OCI-LY7 (cell line): ENCODE measurements around the gene TMEM218. TPM values are rescaled to one million over a fixed set of nuclear protein-coding genes. Genes with fewer than 3 reads are reported as not detected.

Experiments used
- BruUV-seq: library from RNA; stranded (reverse); fragments of 400-500 nt; replicated peaks from 2 replicates; lab custom pipeline; 2021; lab: Mats Ljungman, UMichigan
- CTCF ChIA-PET: fragments of 300-600 bp; sonication (Branson Sonifier 250); formaldehyde crosslinking; loops from one replicate; lab custom pipeline; 2022; ENCODE audit warnings: antibody characterized with exemption; ENCODE audit not compliant: unreplicated experiment; lab: Charles Lee
- POLR2A ChIA-PET: fragments of 300-600 bp; sonication (Branson Sonifier 250); formaldehyde crosslinking; loops from one replicate; lab custom pipeline; 2022; ENCODE audit warnings: antibody characterized with exemption; lab: Charles Lee
- DNase-seq: peaks from one replicate; pipeline ENCODE4 v3.0.0-alpha.2; 2015; ENCODE audit warnings: low spot score
- H2AFZ ChIP-seq: fragments of 200-600 bp; sonication (generic), shearing (Covaris generic); 2 replicates; pipeline ENCODE4 v1.6.1; 2014; ENCODE audit warnings: mild to moderate bottlenecking, antibody characterized with exemption, low read length, moderate library complexity
- H3K27ac ChIP-seq: fragments of 200-600 bp; sonication (generic); 2 replicates; pipeline ENCODE4 v1.5.1; 2014; ENCODE audit warnings: mixed run types, low read depth, mild to moderate bottlenecking, moderate library complexity, low read length, inconsistent platforms; ENCODE audit not compliant: poor library complexity, severe bottlenecking
- H3K36me3 ChIP-seq: fragments of 200-600 bp; sonication (generic); 2 replicates; pipeline ENCODE4 v1.6.1; 2014; ENCODE audit warnings: mild to moderate bottlenecking, antibody characterized with exemption, low read length, moderate library complexity, mixed read lengths; ENCODE audit not compliant: insufficient read depth
- H3K4me1 ChIP-seq: fragments of 200-600 bp; sonication (generic); 2 replicates; pipeline ENCODE4 v1.5.1; 2014; ENCODE audit warnings: mild to moderate bottlenecking, low read length; ENCODE audit not compliant: insufficient read depth, poor library complexity, severe bottlenecking
- H3K4me2 ChIP-seq: fragments of 200-600 bp; sonication (generic); 2 replicates; pipeline ENCODE4 v1.6.1; 2014; ENCODE audit warnings: mild to moderate bottlenecking, low read length
- H3K4me3 ChIP-seq: fragments of 200-600 bp; sonication (generic); 2 replicates; pipeline ENCODE4 v1.5.1; 2014; ENCODE audit warnings: mild to moderate bottlenecking, low read depth, low read length; ENCODE audit not compliant: poor library complexity, severe bottlenecking
- H3K79me2 ChIP-seq: fragments of 200-600 bp; sonication (generic); 2 replicates; pipeline ENCODE4 v1.6.1; 2016; ENCODE audit warnings: low read depth, mild to moderate bottlenecking, low read length, moderate library complexity, mixed read lengths; ENCODE audit not compliant: insufficient read depth
- H3K9me2 ChIP-seq: fragments of 200-600 bp; sonication (generic); 2 replicates; pipeline ENCODE4 v1.6.1; 2016; ENCODE audit warnings: mild to moderate bottlenecking, low read length, mixed read lengths; ENCODE audit not compliant: insufficient read depth
- H3K9me3 ChIP-seq: fragments of 200-600 bp; sonication (generic); 2 replicates; pipeline ENCODE4 v1.6.1; 2014; ENCODE audit warnings: mild to moderate bottlenecking, mixed run types, low read length, mixed read lengths
- H4K20me1 ChIP-seq: fragments of 200-600 bp; sonication (generic); 2 replicates; pipeline ENCODE4 v1.6.1; 2014; ENCODE audit warnings: mild to moderate bottlenecking, antibody characterized with exemption, low read length, moderate library complexity, mixed read lengths; ENCODE audit not compliant: insufficient read depth
- EZH2phosphoT487 ChIP-seq: fragments of 200-600 bp; sonication (generic); IDR thresholded peaks from 2 replicates; pipeline ENCODE4 v1.6.1; 2018; ENCODE audit warnings: low read depth, borderline replicate concordance, mild to moderate bottlenecking, mixed run types, antibody characterized with exemption, low read length, moderate library complexity, mixed read lengths
- intact Hi-C: fragments of 100-400 bp; cut with micrococcal nuclease; formaldehyde crosslinking; loops from one replicate; pipeline ENCODE4 v1.10.0; 2022; ENCODE audit not compliant: unreplicated experiment
- total RNA-seq, 2 experiments: library from RNA; depleted of rRNA in 1 of 2; stranded (reverse); fragments of >200 nt in 1 of 2; shearing (Covaris generic) in 1 of 2; gene quantifications; 2 replicates each; pipeline ENCODE4 v1.2.3, GENCODE V29; 2014 to 2022
- TF ChIP-seq, protein P1 (sequence below): fragments of 200-600 bp; sonication (generic); conservative IDR thresholded peaks from 2 replicates; pipeline ENCODE4 v1.5.1; 2014; ENCODE audit warnings: mild to moderate bottlenecking, antibody characterized with exemption, low read length, moderate library complexity, mixed read lengths

TMEM218 gene
- total RNA-seq, 2 experiments from 2014 or later, result 24.4 to 28.1 TPM

DNA sequence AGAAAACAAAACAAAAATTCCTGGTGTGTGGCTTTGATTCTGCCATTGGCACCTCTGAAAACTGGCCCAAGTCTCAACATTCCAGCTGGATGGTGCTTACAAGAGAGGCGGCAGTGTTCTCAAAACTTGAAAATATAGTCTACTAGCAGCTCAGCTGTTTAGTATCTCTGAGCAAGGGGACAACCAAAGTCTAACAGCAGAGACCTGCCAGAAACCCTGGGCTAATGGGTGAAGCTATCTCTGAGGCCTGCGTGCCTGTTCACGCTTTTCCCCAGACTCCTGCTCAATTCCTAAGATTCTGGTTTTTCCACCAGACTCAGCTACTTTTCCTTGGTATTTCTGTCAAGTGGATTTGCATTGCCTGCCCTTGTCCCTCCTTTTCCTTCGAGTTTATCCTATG, 17.9 kb downstream of the TMEM218 start:
- Histone ChIP-seq H4K20me1 (no peaks in the 10 kb centered on the region), H3K9me3 (no peaks in the 10 kb centered on the region), H3K4me2 (no peak overlapping the region), H3K9me2 (no peaks in the 10 kb centered on the region), H3K36me3 (peaks cover 18% of the 10 kb centered on the region; the same call in 1 of the 2 replicates), H2AFZ (no peak overlapping the region), H3K4me3 (no peak overlapping the region), H3K27ac (no peak overlapping the region), H3K4me1 (no peaks in the 10 kb centered on the region), H3K79me2 (no peaks in the 10 kb centered on the region)
- TF ChIP-seq EZH2phosphoT487, result no peak
- TF ChIP-seq, protein P1, sequence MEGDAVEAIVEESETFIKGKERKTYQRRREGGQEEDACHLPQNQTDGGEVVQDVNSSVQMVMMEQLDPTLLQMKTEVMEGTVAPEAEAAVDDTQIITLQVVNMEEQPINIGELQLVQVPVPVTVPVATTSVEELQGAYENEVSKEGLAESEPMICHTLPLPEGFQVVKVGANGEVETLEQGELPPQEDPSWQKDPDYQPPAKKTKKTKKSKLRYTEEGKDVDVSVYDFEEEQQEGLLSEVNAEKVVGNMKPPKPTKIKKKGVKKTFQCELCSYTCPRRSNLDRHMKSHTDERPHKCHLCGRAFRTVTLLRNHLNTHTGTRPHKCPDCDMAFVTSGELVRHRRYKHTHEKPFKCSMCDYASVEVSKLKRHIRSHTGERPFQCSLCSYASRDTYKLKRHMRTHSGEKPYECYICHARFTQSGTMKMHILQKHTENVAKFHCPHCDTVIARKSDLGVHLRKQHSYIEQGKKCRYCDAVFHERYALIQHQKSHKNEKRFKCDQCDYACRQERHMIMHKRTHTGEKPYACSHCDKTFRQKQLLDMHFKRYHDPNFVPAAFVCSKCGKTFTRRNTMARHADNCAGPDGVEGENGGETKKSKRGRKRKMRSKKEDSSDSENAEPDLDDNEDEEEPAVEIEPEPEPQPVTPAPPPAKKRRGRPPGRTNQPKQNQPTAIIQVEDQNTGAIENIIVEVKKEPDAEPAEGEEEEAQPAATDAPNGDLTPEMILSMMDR, result no peak
- no peak for DNase-seq
- no TSS peak for BruUV-seq
- ChIA-PET POLR2A (interaction anchor here (0.7 kb wide), 1 partner anchor 260 kb away, joined by 4 read pairs; no protein-coding TSS in a partner anchor), CTCF (no interaction called here)
- intact Hi-C loops, result no loop called here

DNA sequence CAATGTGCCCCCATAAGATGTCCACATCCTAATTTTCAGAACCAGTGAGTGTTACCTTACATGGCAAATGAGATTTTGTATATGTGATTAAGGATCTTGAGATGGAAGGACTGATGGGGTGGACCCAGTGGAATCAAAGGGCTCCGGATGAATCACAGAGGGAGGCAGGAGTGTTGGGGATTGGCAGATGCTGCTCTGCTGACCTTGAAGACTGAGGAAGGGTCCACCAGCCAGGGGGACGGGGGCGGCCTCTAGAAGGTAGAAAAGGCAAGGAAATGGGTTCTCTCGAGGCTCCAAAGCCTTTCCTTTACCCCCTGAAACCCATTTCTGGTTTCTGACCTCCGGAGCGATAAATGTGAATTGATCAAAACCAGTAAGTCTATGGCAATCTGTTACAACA, 18.8 kb downstream of the TMEM218 start:
- intact Hi-C loops, result no loop called here
- H3K9me3 ChIP-seq, result no peaks in the 10 kb centered on the region
- DNase-seq, result no peak
- TF ChIP-seq EZH2phosphoT487, result no peak
- TF ChIP-seq, protein P1, result no peak
- ChIA-PET CTCF (interaction anchor here (0.6 kb wide), 1 partner anchor 22 kb away, joined by 3 read pairs; no protein-coding TSS in a partner anchor), POLR2A (interaction anchor here (0.6 to 1.1 kb wide), 3 partner anchors 13 to 610 kb away, joined by 3 to 4 read pairs (median 4); no protein-coding TSS in a partner anchor)
- H3K9me2 ChIP-seq, result no peaks in the 10 kb centered on the region
- H3K79me2 ChIP-seq, result no peaks in the 10 kb centered on the region
- no peak overlapping the region for H3K4me3 ChIP-seq
- no peak overlapping the region for H3K27ac ChIP-seq
- peaks cover 17% of the 10 kb centered on the region; the same call in 1 of the 2 replicates for H3K36me3 ChIP-seq
- H3K4me2 ChIP-seq, result no peak overlapping the region
- H3K4me1 ChIP-seq, result no peaks in the 10 kb centered on the region
- BruUV-seq, result no TSS peak
- H4K20me1 ChIP-seq, result no peaks in the 10 kb centered on the region
- no peak overlapping the region for H2AFZ ChIP-seq

DNA sequence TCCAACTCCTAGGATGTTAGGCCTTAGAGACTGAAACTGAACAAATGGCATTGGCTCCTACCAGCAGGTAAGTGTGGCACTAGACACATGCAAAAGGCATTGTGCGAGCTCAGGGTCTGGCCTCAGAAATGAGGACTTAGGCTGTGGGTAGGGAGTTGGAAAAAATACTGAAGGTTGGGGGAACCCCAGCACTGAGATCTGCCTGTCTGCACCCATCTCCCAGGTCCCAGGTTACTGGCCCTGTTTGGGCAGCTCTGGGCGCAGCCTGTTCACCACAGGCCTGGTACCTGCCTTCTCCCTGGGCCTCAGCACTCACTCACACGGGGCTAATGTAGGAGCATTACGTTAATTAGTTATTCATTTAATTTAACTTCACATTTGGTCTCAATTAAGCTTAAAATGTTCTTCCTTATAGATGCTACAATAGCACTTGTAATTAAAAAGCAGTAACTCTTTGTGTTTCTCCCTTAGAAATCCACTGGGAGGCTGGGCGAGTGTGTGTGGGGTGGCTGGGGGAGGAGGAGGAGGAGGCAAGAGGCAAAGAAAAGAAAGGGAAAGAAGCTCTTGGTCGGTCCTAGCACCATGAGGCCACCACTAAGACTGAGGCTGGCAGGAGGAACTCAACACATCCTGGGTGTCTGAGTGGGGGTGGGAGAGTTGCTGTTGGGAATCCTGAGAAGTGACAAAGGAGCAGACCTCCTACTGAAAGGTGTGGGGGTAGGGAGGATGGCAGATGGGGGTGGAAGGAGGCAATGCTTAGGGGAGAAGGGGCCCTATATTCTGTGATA, 19.4 kb downstream of the TMEM218 start:
- Histone ChIP-seq H2AFZ (no peak overlapping the region; the same call in 1 of the 2 replicates), H3K27ac (no peak overlapping the region), H3K4me2 (no peak overlapping the region), H3K9me3 (no peaks in the 10 kb centered on the region), H3K36me3 (peaks cover 11% of the 10 kb centered on the region; the same call in 1 of the 2 replicates), H3K4me3 (no peak overlapping the region), H3K79me2 (no peaks in the 10 kb centered on the region), H4K20me1 (no peaks in the 10 kb centered on the region), H3K9me2 (no peaks in the 10 kb centered on the region), H3K4me1 (no peaks in the 10 kb centered on the region)
- ChIA-PET CTCF (interaction anchor here (0.6 to 1.2 kb wide), 4 partner anchors 14 to 22 kb away, joined by 3 to 4 read pairs (median 3); no protein-coding TSS in a partner anchor), POLR2A (interaction anchor here (1.1 to 1.2 kb wide), 4 partner anchors 14 to 56 kb away, joined by 3 to 4 read pairs (median 4); no protein-coding TSS in a partner anchor)
- BruUV-seq, result no TSS peak
- TF ChIP-seq, protein P1, result no peak
- no peak for TF ChIP-seq EZH2phosphoT487
- intact Hi-C loops, result loop anchor here (1.0 to 2.0 kb wide), 2 partner anchors 49 to 257 kb away; no protein-coding TSS in a partner anchor
- no peak for DNase-seq
